Body of pancreas (tissue), 4 donors: ENCODE results near the gene NSUN2. TPM values are rescaled to one million over a fixed set of nuclear protein-coding genes. Genes with fewer than 3 reads are reported as not detected.

Source experiments
- ATAC-seq: fragments of 150-250 bp; one replicate; pipeline ENCODE4 v1.9.1; 2016
- DNase-seq, 4 donors: peaks; one replicate each; pipeline ENCODE4 v3.0.0-alpha.2; 2019
- H3K27ac ChIP-seq, 4 donors: fragments of 200-600 bp; sonication (generic); 1 replicate in 3 of 4; 2 replicates in 1 of 4; pipeline versions ENCODE4 v1.5.1 to v1.6.1; 2016 to 2019; ENCODE audit warnings: mild to moderate bottlenecking in 1 of 4, mixed read lengths in 1 of 4, moderate library complexity in 1 of 4
- H3K27me3 ChIP-seq, 2 donors: fragments of 200-600 bp; sonication (generic); one replicate each; pipeline ENCODE4 v1.6.0; 2016; ENCODE audit warnings: mild to moderate bottlenecking in 1 of 2
- H3K36me3 ChIP-seq, 2 donors: fragments of 200-600 bp; sonication (generic); replicated peaks in 1 of 2; 2 replicates each; pipeline ENCODE4 v1.5.1; 2016; ENCODE audit warnings: low read depth in 2 of 2; ENCODE audit not compliant: insufficient read depth in 1 of 2
- H3K4me1 ChIP-seq: fragments of 200-600 bp; sonication (generic); one replicate; pipeline ENCODE4 v1.6.0; 2016
- H3K4me3 ChIP-seq, 2 donors: fragments of 200-600 bp; sonication (generic); 1 replicate in 1 of 2; 2 replicates in 1 of 2; pipeline ENCODE4 v1.5.1; 2016 to 2019
- H3K9me3 ChIP-seq, 3 donors: fragments of 200-600 bp; sonication (generic); 1 replicate in 2 of 3; 2 replicates in 1 of 3; pipeline ENCODE4 v1.5.1; 2016
- POLR2A ChIP-seq, 3 donors: fragments of 450-650 bp; IDR thresholded peaks; one replicate each; pipeline ENCODE4 v1.6.1; 2016; ENCODE audit warnings: antibody characterized with exemption in 3 of 3, mild to moderate bottlenecking in 2 of 3
- WGBS, 2 donors: methylation state at CpG; one replicate each; pipeline ENCODE4 v1.1.5; 2017; 5-methylcytosine and 5-hydroxymethylcytosine counted together
- intact Hi-C: fragments of 100-400 bp; cut with DNase I; formaldehyde crosslinking; loops from one replicate; pipeline ENCODE4 v1.15.1; 2023
- total RNA-seq, 2 donors: library from RNA; depleted of rRNA; stranded (reverse); fragments of >200 nt; gene quantifications; one replicate each; pipeline ENCODE4 v1.1.0, GENCODE V29; 2016
- TF ChIP-seq, protein P1 (sequence below), 7 experiments: fragments of 450-650 bp in 4 of 7; fragments of 200-600 bp in 3 of 7; sonication (generic) in 3 of 7; IDR thresholded peaks; one replicate each; pipeline ENCODE4 v1.5.1; 2016 to 2019; ENCODE audit warnings: antibody characterized with exemption in 7 of 7

NSUN2 gene
- total RNA-seq, 2 donors from 2014 or later = 35.0 to 45.8 TPM

DNA sequence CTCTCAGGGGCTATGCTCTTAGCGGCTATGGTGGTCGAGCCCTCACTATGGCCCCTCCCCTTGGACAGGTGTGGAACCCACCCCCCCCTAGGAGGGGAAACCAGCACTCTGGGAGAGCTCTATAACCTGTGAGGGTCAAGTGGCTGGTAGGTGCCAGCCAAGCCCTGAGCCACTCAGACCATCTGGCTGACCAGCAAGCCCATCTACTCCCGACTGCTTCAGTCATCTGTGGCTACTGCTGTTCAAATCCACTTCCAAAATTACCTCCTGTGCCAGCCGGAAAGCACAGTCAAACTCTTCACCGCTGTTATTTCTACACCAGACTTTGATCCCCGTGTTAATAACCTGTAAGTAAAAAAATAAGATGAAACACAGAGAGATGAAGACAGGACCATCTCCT is 28.5 kb downstream of the NSUN2 start:
- Histone ChIP-seq H3K4me3 (no peak overlapping the region), H3K36me3 (peaks cover 18 to 65% of the 10 kb centered on the region in 2 donors), H3K27ac (no peak overlapping the region), H3K9me3 (no peaks in the 10 kb centered on the region), H3K27me3 (no peaks in the 10 kb centered on the region), H3K4me1 (no peaks in the 10 kb centered on the region)
- TF ChIP-seq POLR2A (IDR thresholded peaks at IDR 0.05) = no peak
- TF ChIP-seq, protein P1, sequence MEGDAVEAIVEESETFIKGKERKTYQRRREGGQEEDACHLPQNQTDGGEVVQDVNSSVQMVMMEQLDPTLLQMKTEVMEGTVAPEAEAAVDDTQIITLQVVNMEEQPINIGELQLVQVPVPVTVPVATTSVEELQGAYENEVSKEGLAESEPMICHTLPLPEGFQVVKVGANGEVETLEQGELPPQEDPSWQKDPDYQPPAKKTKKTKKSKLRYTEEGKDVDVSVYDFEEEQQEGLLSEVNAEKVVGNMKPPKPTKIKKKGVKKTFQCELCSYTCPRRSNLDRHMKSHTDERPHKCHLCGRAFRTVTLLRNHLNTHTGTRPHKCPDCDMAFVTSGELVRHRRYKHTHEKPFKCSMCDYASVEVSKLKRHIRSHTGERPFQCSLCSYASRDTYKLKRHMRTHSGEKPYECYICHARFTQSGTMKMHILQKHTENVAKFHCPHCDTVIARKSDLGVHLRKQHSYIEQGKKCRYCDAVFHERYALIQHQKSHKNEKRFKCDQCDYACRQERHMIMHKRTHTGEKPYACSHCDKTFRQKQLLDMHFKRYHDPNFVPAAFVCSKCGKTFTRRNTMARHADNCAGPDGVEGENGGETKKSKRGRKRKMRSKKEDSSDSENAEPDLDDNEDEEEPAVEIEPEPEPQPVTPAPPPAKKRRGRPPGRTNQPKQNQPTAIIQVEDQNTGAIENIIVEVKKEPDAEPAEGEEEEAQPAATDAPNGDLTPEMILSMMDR (IDR thresholded peaks at IDR 0.05) = no peak
- intact Hi-C loops = no loop called here
- 86 to 91% methylated on average over 6 of the region's 6 CpGs for WGBS, 2 donors
- no peak for ATAC-seq
- DNase-seq = no peak

DNA sequence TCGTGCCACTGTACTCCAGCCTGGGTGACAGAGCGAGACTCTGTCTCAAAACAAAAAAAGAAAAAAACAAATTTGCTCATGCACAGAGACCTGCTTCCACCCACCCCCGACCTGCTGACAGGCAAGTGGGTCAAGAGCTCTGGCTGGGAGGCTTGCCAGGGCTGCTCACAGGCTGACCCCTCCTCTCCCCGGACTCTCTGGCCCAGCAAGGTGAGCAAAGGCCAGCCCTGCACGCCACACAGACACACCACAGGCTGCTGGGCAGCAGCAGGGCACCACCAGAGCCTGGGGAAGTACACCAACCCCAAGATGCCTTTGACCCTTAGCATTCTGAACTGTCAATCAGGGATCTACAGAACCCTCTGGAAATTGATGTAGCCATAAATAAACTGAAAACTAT is 29.2 kb downstream of the NSUN2 start:
- intact Hi-C loops = no loop called here
- Histone ChIP-seq H3K27me3 (no peaks in the 10 kb centered on the region), H3K9me3 (no peaks in the 10 kb centered on the region), H3K27ac (no peak overlapping the region), H3K4me3 (no peak overlapping the region), H3K4me1 (no peaks in the 10 kb centered on the region), H3K36me3 (peaks cover 18 to 58% of the 10 kb centered on the region in 2 donors)
- no peak for DNase-seq
- TF ChIP-seq, protein P1 (IDR thresholded peaks at IDR 0.05) = no peak
- TF ChIP-seq POLR2A (IDR thresholded peaks at IDR 0.05) = no peak
- no peak for ATAC-seq
- 90 to 94% methylated on average over 3 to 5 of the region's 5 CpGs for WGBS, 2 donors

DNA sequence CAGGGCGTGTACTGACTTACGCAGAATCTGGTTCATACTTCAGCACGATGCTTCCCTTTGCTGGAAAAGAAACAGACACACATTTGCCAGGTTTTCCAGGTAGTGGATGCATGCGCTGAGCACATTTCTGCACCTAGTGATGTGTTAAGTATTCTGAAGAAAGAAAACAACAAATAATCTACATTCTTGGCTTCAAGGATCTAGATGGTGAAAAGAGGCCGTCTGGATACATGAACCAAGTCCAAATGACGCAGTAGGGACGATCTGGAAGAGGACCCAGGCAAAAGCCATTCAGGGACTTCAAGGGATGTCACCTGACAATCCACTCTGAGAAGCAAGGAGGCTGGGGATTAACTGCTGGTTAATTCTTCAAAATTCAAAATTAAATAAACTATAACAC is 30.4 kb downstream of the NSUN2 start:
- intact Hi-C loops = no loop called here
- ATAC-seq (no peak), DNase-seq (no peak)
- no peak overlapping the region for H3K27ac ChIP-seq
- no peak overlapping the region for H3K4me3 ChIP-seq
- TF ChIP-seq, protein P1 (IDR thresholded peaks at IDR 0.05) = no peak
- no peak for TF ChIP-seq POLR2A (IDR thresholded peaks at IDR 0.05)
- WGBS, 2 donors = 82 to 89% methylated on average over 7 of the region's 7 CpGs
- H3K4me1 ChIP-seq = no peaks in the 10 kb centered on the region
- no peaks in the 10 kb centered on the region for H3K9me3 ChIP-seq
- no peaks in the 10 kb centered on the region for H3K27me3 ChIP-seq
- peaks cover 18 to 55% of the 10 kb centered on the region in 2 donors for H3K36me3 ChIP-seq

DNA sequence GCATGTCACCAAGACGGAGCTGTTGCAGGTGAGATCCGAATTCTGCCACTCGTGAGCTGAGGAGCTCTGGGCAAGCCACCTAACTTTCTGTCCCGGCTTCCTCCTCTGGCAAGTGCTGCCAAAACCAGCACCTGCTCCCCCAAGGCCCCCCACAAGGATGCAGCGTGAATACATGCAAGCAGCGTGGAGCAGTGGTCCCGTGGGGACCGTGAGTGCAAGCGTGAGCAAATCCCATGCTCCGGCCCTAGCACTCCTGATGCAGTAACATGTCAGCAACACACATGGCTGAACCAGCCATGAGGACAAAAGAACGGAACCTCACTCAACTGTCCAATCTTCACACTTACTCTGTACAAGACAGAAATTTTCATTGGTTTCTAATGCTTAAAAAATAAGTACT is 31.0 kb downstream of the NSUN2 start:
- Histone ChIP-seq H3K4me1 (no peaks in the 10 kb centered on the region), H3K36me3 (peaks cover 18 to 50% of the 10 kb centered on the region in 2 donors), H3K9me3 (no peaks in the 10 kb centered on the region), H3K4me3 (no peak overlapping the region), H3K27ac (no peak overlapping the region), H3K27me3 (no peaks in the 10 kb centered on the region)
- 81 to 96% methylated on average over 3 to 11 of the region's 11 CpGs for WGBS, 2 donors
- intact Hi-C loops = no loop called here
- ATAC-seq (no peak), DNase-seq (no peak)
- TF ChIP-seq, protein P1 (IDR thresholded peaks at IDR 0.05) = no peak
- no peak for TF ChIP-seq POLR2A (IDR thresholded peaks at IDR 0.05)

DNA sequence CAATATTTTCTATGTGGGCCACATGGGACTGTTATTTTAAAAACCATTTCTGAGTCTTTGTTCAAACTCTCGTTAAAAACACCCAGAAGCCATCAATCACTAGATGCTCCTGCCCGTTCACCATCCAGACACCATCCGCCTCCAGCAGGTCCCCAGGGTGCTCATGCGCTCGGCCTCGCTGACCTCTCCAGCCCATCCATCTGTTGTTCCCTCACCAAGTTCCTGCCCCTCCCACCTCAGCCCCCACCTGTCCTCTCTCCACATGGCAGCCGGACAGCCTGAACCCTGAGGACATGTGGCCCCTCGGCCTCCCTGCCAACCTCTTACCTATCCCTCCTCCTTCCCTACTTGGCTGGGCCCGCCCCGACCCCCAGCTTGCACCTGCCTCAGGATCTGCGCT is 31.6 kb downstream of the NSUN2 start:
- no peaks in the 10 kb centered on the region for H3K4me1 ChIP-seq
- no peak for TF ChIP-seq POLR2A (IDR thresholded peaks at IDR 0.05)
- TF ChIP-seq, protein P1 (IDR thresholded peaks at IDR 0.05) = no peak
- 93 to 94% methylated on average over 11 of the region's 11 CpGs for WGBS, 2 donors
- H3K9me3 ChIP-seq = no peaks in the 10 kb centered on the region
- ATAC-seq (no peak), DNase-seq (no peak)
- intact Hi-C loops = no loop called here
- H3K27ac ChIP-seq = no peak overlapping the region
- H3K27me3 ChIP-seq = no peaks in the 10 kb centered on the region
- H3K36me3 ChIP-seq = peaks cover 18 to 48% of the 10 kb centered on the region in 2 donors
- H3K4me3 ChIP-seq = no peak overlapping the region
